Parathyroid adenoma (tissue), 2 donors: ENCODE data around the gene LZTFL1.

Source experiments
- H2AFZ ChIP-seq: fragments of 300-600 bp; sonication (generic); one replicate; pipeline ENCODE4 v1.7.0; 2017; ENCODE audit warnings: antibody characterized with exemption, mild to moderate bottlenecking
- H3K27ac ChIP-seq: fragments of 300-600 bp; sonication (generic); one replicate; pipeline ENCODE4 v1.7.0; 2017
- H3K27me3 ChIP-seq: fragments of 300-600 bp; sonication (generic); one replicate; pipeline ENCODE4 v1.7.0; 2017; ENCODE audit warnings: low read length; ENCODE audit not compliant: control insufficient read depth, insufficient read depth
- H3K36me3 ChIP-seq: fragments of 300-600 bp; sonication (generic); one replicate; pipeline ENCODE4 v1.7.0; 2017; ENCODE audit warnings: low read length; ENCODE audit not compliant: control insufficient read depth, insufficient read depth
- H3K4me1 ChIP-seq: fragments of 300-600 bp; sonication (generic); one replicate; pipeline ENCODE4 v1.7.0; 2017; ENCODE audit warnings: control low read depth
- H3K4me2 ChIP-seq: fragments of 300-600 bp; sonication (generic); one replicate; pipeline ENCODE4 v1.7.0; 2017; ENCODE audit warnings: low read length
- H3K4me3 ChIP-seq: fragments of 300-600 bp; sonication (generic); one replicate; pipeline ENCODE4 v1.7.0; 2017; ENCODE audit warnings: low read depth, low read length
- H3K79me2 ChIP-seq: fragments of 300-600 bp; sonication (generic); one replicate; pipeline ENCODE4 v1.7.0; 2017; ENCODE audit warnings: control low read depth
- H3K9ac ChIP-seq: fragments of 300-600 bp; sonication (generic); one replicate; pipeline ENCODE4 v1.7.0; 2017; ENCODE audit warnings: mild to moderate bottlenecking
- H3K9me3 ChIP-seq: fragments of 300-600 bp; sonication (generic); one replicate; pipeline ENCODE4 v1.7.0; 2017; ENCODE audit warnings: low read length; ENCODE audit not compliant: control insufficient read depth
- CTCF ChIP-seq: fragments of 300-600 bp; sonication (generic); IDR thresholded peaks from one replicate; pipeline ENCODE4 v1.7.0; 2017; ENCODE audit warnings: antibody characterized with exemption, mild to moderate bottlenecking
- donor health status: primary hyperparathyroidism.

LZTFL1 gene

GRCh38 chr3:45872569-45872968, 30.6 kb upstream of the LZTFL1 start:
- no peak overlapping the region for H2AFZ ChIP-seq
- no peaks in the 10 kb centered on the region for H3K36me3 ChIP-seq
- H3K27me3 ChIP-seq = no peaks in the 10 kb centered on the region
- H3K9me3 ChIP-seq = no peaks in the 10 kb centered on the region
- H3K9ac ChIP-seq = no peak overlapping the region
- H3K4me1 ChIP-seq = no peaks in the 10 kb centered on the region
- no peak overlapping the region for H3K27ac ChIP-seq
- no peak overlapping the region for H3K4me2 ChIP-seq
- H3K79me2 ChIP-seq = no peaks in the 10 kb centered on the region
- TF ChIP-seq CTCF = no peak
- H3K4me3 ChIP-seq = no peak overlapping the region

GRCh38 chr3:45871780-45872179, 29.9 kb upstream of the LZTFL1 start:
- Histone ChIP-seq H3K36me3 (no peaks in the 10 kb centered on the region), H3K4me1 (no peaks in the 10 kb centered on the region), H3K4me3 (no peak overlapping the region), H3K4me2 (no peak overlapping the region), H3K79me2 (no peaks in the 10 kb centered on the region), H3K9me3 (no peaks in the 10 kb centered on the region), H3K27ac (no peak overlapping the region), H3K9ac (no peak overlapping the region), H3K27me3 (no peaks in the 10 kb centered on the region), H2AFZ (no peak overlapping the region)
- TF ChIP-seq CTCF = no peak

GRCh38 chr3:45870099-45870498, 28.2 kb upstream of the LZTFL1 start:
- H3K27ac ChIP-seq = no peak overlapping the region
- no peak overlapping the region for H2AFZ ChIP-seq
- H3K9me3 ChIP-seq = no peaks in the 10 kb centered on the region
- H3K4me3 ChIP-seq = no peak overlapping the region
- H3K4me2 ChIP-seq = no peak overlapping the region
- H3K27me3 ChIP-seq = no peaks in the 10 kb centered on the region
- no peaks in the 10 kb centered on the region for H3K4me1 ChIP-seq
- H3K79me2 ChIP-seq = no peaks in the 10 kb centered on the region
- H3K9ac ChIP-seq = no peak overlapping the region
- no peaks in the 10 kb centered on the region for H3K36me3 ChIP-seq
- TF ChIP-seq CTCF = no peak

GRCh38 chr3:45869638-45870037, 27.7 kb upstream of the LZTFL1 start:
- Histone ChIP-seq H3K27ac (no peak overlapping the region), H3K27me3 (no peaks in the 10 kb centered on the region), H3K36me3 (no peaks in the 10 kb centered on the region), H3K4me1 (no peaks in the 10 kb centered on the region), H3K4me3 (no peak overlapping the region), H2AFZ (no peak overlapping the region), H3K4me2 (no peak overlapping the region), H3K79me2 (no peaks in the 10 kb centered on the region), H3K9me3 (no peaks in the 10 kb centered on the region), H3K9ac (no peak overlapping the region)
- no peak for TF ChIP-seq CTCF

- Histone ChIP-seq H3K36me3 (no peaks in the 10 kb centered on the region), H3K4me3 (no peak overlapping the region), H3K27ac (no peak overlapping the region), H3K4me2 (no peak overlapping the region), H3K9ac (no peak overlapping the region), H2AFZ (no peak overlapping the region), H3K79me2 (no peaks in the 10 kb centered on the region), H3K9me3 (no peaks in the 10 kb centered on the region), H3K4me1 (no peaks in the 10 kb centered on the region), H3K27me3 (no peaks in the 10 kb centered on the region)
- no peak for TF ChIP-seq CTCF
Observed at GRCh38 chr3:45868650-45869049, 26.7 kb upstream of the LZTFL1 start.
